ENCODE data around the gene NFKBIZ. TPM values are rescaled to one million over a fixed set of nuclear protein-coding genes. Genes with fewer than 3 reads are reported as not detected.

NFKBIZ gene
- total and polyA plus RNA-seq, 2 donors (not counting 3 experiments of a cell fraction or from before 2014, with no cell fraction given), result 17.5 to 28.9 TPM

DNA sequence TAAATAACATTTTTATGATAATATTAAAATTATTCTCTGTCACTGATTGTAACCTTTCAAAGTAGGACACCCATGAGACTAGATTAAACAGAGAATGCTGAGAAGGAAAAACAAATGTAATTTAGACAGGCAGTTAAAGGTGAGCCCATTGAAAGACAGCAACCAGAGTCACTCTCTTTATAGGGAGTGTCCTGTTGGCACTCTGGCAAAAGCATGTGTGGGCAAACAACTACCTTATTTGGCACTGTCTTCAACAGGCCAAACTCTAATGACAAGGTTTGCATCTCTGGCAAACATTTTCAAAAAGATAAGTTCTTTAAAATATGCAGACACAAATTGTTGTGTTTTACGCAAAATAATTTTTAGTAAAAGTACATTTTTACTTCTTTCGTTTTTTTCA, 29.8 kb downstream of the NFKBIZ start:
- Histone ChIP-seq H3K27ac (ENCODE audit: insufficient read depth, low read depth, low read length) (no peak overlapping the region), H3K4me1 (ENCODE audit: control insufficient read depth, extremely low read depth, insufficient read depth, low read length) (peaks cover 2% of the 10 kb centered on the region), H3K79me2 (ENCODE audit: control insufficient read depth, insufficient read depth, low read length) (no peaks in the 10 kb centered on the region), H4K20me1 (replicated peaks; ENCODE audit: control insufficient read depth, extremely low read depth, insufficient read depth, low read length) (no peaks in the 10 kb centered on the region), H3K4me3 (replicated peaks in 1 of 3; ENCODE audit: insufficient read depth in 1 of 3, low read depth in 1 of 3, low read length in 3 of 3) (no peak overlapping the region), H3K27me3 (ENCODE audit: control insufficient read depth in 2 of 2, insufficient read depth in 2 of 2, low read length in 2 of 2) (no peaks in the 10 kb centered on the region), H3K36me3 (ENCODE audit: control insufficient read depth in 2 of 2, extremely low read depth in 1 of 2, insufficient read depth in 2 of 2, low read length in 2 of 2) (no peaks in the 10 kb centered on the region), H3K9me1 (replicated peaks; ENCODE audit: control insufficient read depth, extremely low read depth, insufficient read depth, low read length) (no peaks in the 10 kb centered on the region), H3K9ac (replicated peaks; ENCODE audit: extremely low read depth, insufficient read depth, low read length) (no peak overlapping the region), H2AFZ (ENCODE audit: low read depth, low read length) (no peak overlapping the region), H3K9me3 (replicated peaks; ENCODE audit: control insufficient read depth, insufficient read depth, low read length) (no peaks in the 10 kb centered on the region), H3K4me2 (ENCODE audit: insufficient read depth, low read length) (no peak overlapping the region)
- TF ChIP-seq, protein P1, sequence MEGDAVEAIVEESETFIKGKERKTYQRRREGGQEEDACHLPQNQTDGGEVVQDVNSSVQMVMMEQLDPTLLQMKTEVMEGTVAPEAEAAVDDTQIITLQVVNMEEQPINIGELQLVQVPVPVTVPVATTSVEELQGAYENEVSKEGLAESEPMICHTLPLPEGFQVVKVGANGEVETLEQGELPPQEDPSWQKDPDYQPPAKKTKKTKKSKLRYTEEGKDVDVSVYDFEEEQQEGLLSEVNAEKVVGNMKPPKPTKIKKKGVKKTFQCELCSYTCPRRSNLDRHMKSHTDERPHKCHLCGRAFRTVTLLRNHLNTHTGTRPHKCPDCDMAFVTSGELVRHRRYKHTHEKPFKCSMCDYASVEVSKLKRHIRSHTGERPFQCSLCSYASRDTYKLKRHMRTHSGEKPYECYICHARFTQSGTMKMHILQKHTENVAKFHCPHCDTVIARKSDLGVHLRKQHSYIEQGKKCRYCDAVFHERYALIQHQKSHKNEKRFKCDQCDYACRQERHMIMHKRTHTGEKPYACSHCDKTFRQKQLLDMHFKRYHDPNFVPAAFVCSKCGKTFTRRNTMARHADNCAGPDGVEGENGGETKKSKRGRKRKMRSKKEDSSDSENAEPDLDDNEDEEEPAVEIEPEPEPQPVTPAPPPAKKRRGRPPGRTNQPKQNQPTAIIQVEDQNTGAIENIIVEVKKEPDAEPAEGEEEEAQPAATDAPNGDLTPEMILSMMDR (IDR thresholded peaks at IDR 0.05; ENCODE audit: extremely low read depth in 1 of 2, insufficient read depth in 1 of 2, low read depth in 1 of 2, low read length in 2 of 2), result no peak
- TF ChIP-seq MYC (IDR thresholded peaks at IDR 0.05; ENCODE audit: low read depth, low read length), result no peak
- TF ChIP-seq, protein P2, sequence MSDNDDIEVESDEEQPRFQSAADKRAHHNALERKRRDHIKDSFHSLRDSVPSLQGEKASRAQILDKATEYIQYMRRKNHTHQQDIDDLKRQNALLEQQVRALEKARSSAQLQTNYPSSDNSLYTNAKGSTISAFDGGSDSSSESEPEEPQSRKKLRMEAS (IDR thresholded peaks at IDR 0.05; ENCODE audit: insufficient read depth, insufficient read length), result no peak
- TF ChIP-seq POLR2AphosphoS5 (IDR thresholded peaks at IDR 0.05; ENCODE audit: insufficient read depth, low read depth, low read length), result no peak
- TF ChIP-seq JUN (IDR thresholded peaks at IDR 0.05; ENCODE audit: borderline replicate concordance, insufficient read depth, insufficient read length, low read depth), result no peak
- no peak for TF ChIP-seq FOS (IDR thresholded peaks at IDR 0.05; ENCODE audit: borderline replicate concordance, insufficient read depth, low read length)
- TF ChIP-seq EZH2 (IDR thresholded peaks at IDR 0.05; ENCODE audit: borderline replicate concordance, low read depth, low read length, severe bottlenecking), result no peak
- no peak for TF ChIP-seq GATA2 (IDR thresholded peaks at IDR 0.05; ENCODE audit: insufficient read depth, insufficient read length, low read depth, low read length)
- TF ChIP-seq POLR2A (IDR thresholded peaks at IDR 0.05; ENCODE audit: low read depth, low read length), result no peak
- CTCF ChIA-PET, result no interaction called here
- intact Hi-C loops (cut with micrococcal nuclease) (no loop called here), dilution Hi-C loops (cut with MboI; ENCODE audit: extremely low pct_ligation_motif_present, low sequenced_read_pairs) (no loop called here)
- POLR2A ChIA-PET, result no interaction called here
- FAIRE-seq (no peak), DNase-seq (ENCODE audit: low read depth, low spot score) (no peak)
- no TSS peak for BruUV-seq (replicated peaks)
